Activated CD4-positive, alpha-beta T cell treated with anti-CD3 and anti-CD28 coated beads, Interleukin-2, amount 50 U/mL, for 16 hours (primary cell): ENCODE results near the gene NAT10.

Experiments used
- DNase-seq: peaks from one replicate; pipeline ENCODE4 v3.0.0-alpha.2; 2020

Gene NAT10

GRCh38 chr11:34111722-34112270 lies 6.4 kb downstream of the NAT10 start:
- DNase-seq: no peak

- no peak for DNase-seq
Measured at GRCh38 chr11:34114014-34114413, 8.6 kb downstream of the NAT10 start.

- no peak for DNase-seq
Measured at GRCh38 chr11:34114471-34114870, 9.0 kb downstream of the NAT10 start.

GRCh38 chr11:34120651-34121050 lies 15.2 kb downstream of the NAT10 start:
- no peak for DNase-seq

- no peak for DNase-seq
Measured at GRCh38 chr11:34124885-34125668, 19.6 kb downstream of the NAT10 start.

GRCh38 chr11:34126959-34127848 lies 21.8 kb downstream of the NAT10 start:
- DNase-seq: no peak

GRCh38 chr11:34128824-34129223 lies 23.4 kb downstream of the NAT10 start:
- no peak for DNase-seq

GRCh38 chr11:34132261-34132965 lies 27.0 kb downstream of the NAT10 start:
- no peak for DNase-seq

GRCh38 chr11:34134765-34135164 lies 29.3 kb downstream of the NAT10 start:
- DNase-seq: peak; percentile 49

GRCh38 chr11:34135439-34135838 lies 30.0 kb downstream of the NAT10 start:
- peak; percentile 68 for DNase-seq

- no peak for DNase-seq
Measured at GRCh38 chr11:34136420-34136819, 31.0 kb downstream of the NAT10 start.

GRCh38 chr11:34139346-34139745 lies 33.9 kb downstream of the NAT10 start:
- DNase-seq: no peak

- DNase-seq: no peak
Measured at GRCh38 chr11:34140149-34140548, 34.7 kb downstream of the NAT10 start.

- no peak for DNase-seq
Measured at GRCh38 chr11:34143048-34143447, 37.6 kb downstream of the NAT10 start.

GRCh38 chr11:34145073-34145472 lies 39.6 kb downstream of the NAT10 start:
- DNase-seq: no peak

- no peak for DNase-seq
Measured at GRCh38 chr11:34145847-34146381, 40.5 kb downstream of the NAT10 start.

- no peak for DNase-seq
Measured at GRCh38 chr11:34146411-34146810, 41.0 kb downstream of the NAT10 start.

GRCh38 chr11:34146866-34147265 lies 41.4 kb downstream of the NAT10 start:
- DNase-seq: no peak

GRCh38 chr11:34147581-34147980 lies 42.2 kb downstream of the NAT10 start:
- DNase-seq: no peak

- no peak for DNase-seq
Measured at GRCh38 chr11:34148504-34149165, 43.2 kb downstream of the NAT10 start.

GRCh38 chr11:34149274-34149673 lies 43.8 kb downstream of the NAT10 start:
- DNase-seq: no peak

- no peak for DNase-seq
Measured at GRCh38 chr11:34149786-34150185, 44.4 kb downstream of the NAT10 start.
